Ishikawa (cell line): ENCODE results near the gene BDH1.

Experiments used
- CEBPB ChIP-seq: IDR thresholded peaks from 2 replicates; pipeline ENCODE4 v1.6.1; 2012
- CREB1 ChIP-seq: IDR thresholded peaks from 2 replicates; pipeline ENCODE4 v1.6.1; 2012; ENCODE audit warnings: low read depth
- EGR1 ChIP-seq: IDR thresholded peaks from 2 replicates; pipeline ENCODE4 v1.6.1; 2012
- EP300 ChIP-seq: IDR thresholded peaks from 2 replicates; pipeline ENCODE4 v1.6.1; 2012; ENCODE audit warnings: borderline replicate concordance
- FOXM1 ChIP-seq: IDR thresholded peaks from 2 replicates; pipeline ENCODE4 v1.6.1; 2012; ENCODE audit warnings: low read depth, borderline replicate concordance
- RAD21 ChIP-seq: IDR thresholded peaks from 2 replicates; pipeline ENCODE4 v1.6.1; 2012; ENCODE audit warnings: low read depth
- TAF1 ChIP-seq: IDR thresholded peaks from 2 replicates; pipeline ENCODE4 v1.6.1; 2012; ENCODE audit warnings: low read depth, mild to moderate bottlenecking
- YY1 ChIP-seq: IDR thresholded peaks from 2 replicates; pipeline ENCODE4 v1.6.1; 2012; ENCODE audit warnings: low read depth
- ZBTB7A ChIP-seq: IDR thresholded peaks from 2 replicates; pipeline ENCODE4 v1.6.1; 2012; ENCODE audit warnings: low read depth
- TF ChIP-seq, protein P1 (sequence below): IDR thresholded peaks from 2 replicates; pipeline ENCODE4 v1.6.1; 2012
- TF ChIP-seq, protein P2 (sequence below): IDR thresholded peaks from 2 replicates; pipeline ENCODE4 v1.6.1; 2012

DNA sequence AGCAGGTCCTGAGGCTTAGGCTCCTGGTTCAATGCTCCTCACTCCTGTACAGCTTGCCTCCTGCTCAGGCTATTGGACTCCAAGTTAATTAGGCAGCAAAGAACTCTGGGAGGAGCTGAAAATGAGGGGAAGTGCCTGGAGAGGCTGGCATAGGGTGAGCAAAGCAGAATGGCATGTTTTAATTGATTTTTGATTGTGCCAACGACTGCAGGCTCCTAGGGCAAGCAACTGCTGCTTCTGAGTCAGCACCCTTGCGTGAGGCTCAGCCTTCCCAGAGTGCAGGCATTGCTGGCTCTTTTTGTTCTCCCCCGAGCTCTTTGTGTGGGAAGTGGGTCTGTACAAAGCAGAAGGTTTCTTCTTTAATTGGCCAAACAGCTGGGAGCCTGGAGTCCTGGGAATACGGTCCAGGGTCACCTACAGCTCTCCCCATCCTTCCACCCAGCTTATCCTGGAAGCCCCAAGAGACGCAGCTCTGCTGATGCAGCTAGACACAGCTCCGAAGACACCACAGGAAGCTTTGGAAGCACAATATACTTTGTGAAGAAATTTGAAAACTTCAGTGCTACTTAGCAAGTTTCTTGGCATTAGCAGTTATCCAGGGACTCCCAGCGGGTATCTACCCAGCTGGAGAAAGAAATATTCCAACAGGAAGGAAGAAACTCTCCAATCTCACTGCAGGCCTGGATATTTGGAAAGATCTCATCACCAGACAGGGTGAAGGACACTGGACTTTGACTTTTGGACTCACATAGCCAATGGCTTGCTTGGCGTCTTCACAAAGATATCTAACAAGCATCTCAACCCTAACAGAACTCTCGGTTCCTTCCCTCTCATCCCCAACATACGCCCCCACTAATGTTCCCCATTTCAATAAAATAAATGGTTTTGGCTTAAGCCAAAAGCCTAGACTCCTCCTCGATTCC lies 76.8 kb downstream of the BDH1 start:
- TF ChIP-seq RAD21: peak; percentile 18; the same call in 1 of the 2 replicates
- TF ChIP-seq FOXM1: peak; percentile 42; the same call in 1 of the 2 replicates
- TF ChIP-seq TAF1: peak; percentile 28; the same call in 1 of the 2 replicates
- no peak for TF ChIP-seq ZBTB7A
- no peak for TF ChIP-seq CEBPB
- no peak for TF ChIP-seq CREB1
- TF ChIP-seq, protein P1, sequence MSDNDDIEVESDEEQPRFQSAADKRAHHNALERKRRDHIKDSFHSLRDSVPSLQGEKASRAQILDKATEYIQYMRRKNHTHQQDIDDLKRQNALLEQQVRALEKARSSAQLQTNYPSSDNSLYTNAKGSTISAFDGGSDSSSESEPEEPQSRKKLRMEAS: peak; percentile 59
- TF ChIP-seq YY1: no peak
- TF ChIP-seq EP300: peak; percentile 20; the same call in 1 of the 2 replicates
- TF ChIP-seq EGR1: no peak
- TF ChIP-seq, protein P2, sequence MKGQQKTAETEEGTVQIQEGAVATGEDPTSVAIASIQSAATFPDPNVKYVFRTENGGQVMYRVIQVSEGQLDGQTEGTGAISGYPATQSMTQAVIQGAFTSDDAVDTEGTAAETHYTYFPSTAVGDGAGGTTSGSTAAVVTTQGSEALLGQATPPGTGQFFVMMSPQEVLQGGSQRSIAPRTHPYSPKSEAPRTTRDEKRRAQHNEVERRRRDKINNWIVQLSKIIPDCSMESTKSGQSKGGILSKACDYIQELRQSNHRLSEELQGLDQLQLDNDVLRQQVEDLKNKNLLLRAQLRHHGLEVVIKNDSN: 0 out of 2 replicates have a peak, but pooled peaks have one; percentile 9
